Measurements from ENCODE around the gene POU2AF3. TPM values are rescaled to one million over a fixed set of nuclear protein-coding genes. Genes with fewer than 3 reads are reported as not detected.

POU2AF3 gene
- total and polyA plus RNA-seq, 8 donors: 1.1 to 15.7 (median 2.2) TPM

- intact Hi-C loops (cut with DNase I): no loop called here
- no peak for FAIRE-seq
- Histone ChIP-seq H3K27me3 (no peaks in the 10 kb centered on the region), H3K4me3 (no peak overlapping the region), H3K4me1 (peaks cover 46 to 65% (median 53%) of the 10 kb centered on the region in 3 donors), H3K9me3 (no peaks in the 10 kb centered on the region), H3K27ac (peak overlapping the region; percentile 39 to 74 (median 64)), H3K36me3 (no peaks in the 10 kb centered on the region)
- 14 to 15% methylated on average over 9 of the region's 9 CpGs for WGBS, 2 donors
- peak in 5 of 6 donors; percentile 59 to 83 (median 74) for DNase-seq
- TF ChIP-seq CTCF (IDR thresholded peaks at IDR 0.05): no peak
- ATAC-seq: peak; percentile 72 to 86 (median 84)
Observed at GRCh38 chr11:111334532-111335502, 36.5 kb downstream of the POU2AF3 start.

GRCh38 chr11:111335549-111335948 is 37.2 kb downstream of the POU2AF3 start:
- Histone ChIP-seq H3K4me3 (no peak overlapping the region), H3K9me3 (no peaks in the 10 kb centered on the region), H3K27ac (peak overlapping the region; percentile 39 to 74 (median 64)), H3K27me3 (no peaks in the 10 kb centered on the region), H3K4me1 (peaks cover 39 to 59% (median 46%) of the 10 kb centered on the region in 3 donors), H3K36me3 (no peaks in the 10 kb centered on the region)
- DNase-seq: no peak
- intact Hi-C loops (cut with DNase I): no loop called here
- no peak for TF ChIP-seq CTCF (IDR thresholded peaks at IDR 0.05)
- FAIRE-seq: no peak
- peak in 2 of 4 donors; percentile 11 to 13 for ATAC-seq
- whole genome bisulfite sequencing, 2 donors: 46 to 55% methylated on average over 6 of the region's 6 CpGs

GRCh38 chr11:111336062-111336461 is 37.7 kb downstream of the POU2AF3 start:
- no peak for ATAC-seq
- WGBS, 2 donors: 83 to 86% methylated on average over 4 of the region's 4 CpGs
- FAIRE-seq: no peak
- H3K4me3 ChIP-seq: no peak overlapping the region
- DNase-seq: no peak
- no peaks in the 10 kb centered on the region for H3K36me3 ChIP-seq
- H3K27me3 ChIP-seq: no peaks in the 10 kb centered on the region
- H3K9me3 ChIP-seq: no peaks in the 10 kb centered on the region
- intact Hi-C loops (cut with DNase I): no loop called here
- peak overlapping the region in 2 of 4 donors; percentile 70 to 74 for H3K27ac ChIP-seq
- H3K4me1 ChIP-seq: peaks cover 37 to 56% (median 43%) of the 10 kb centered on the region in 3 donors
- no peak for TF ChIP-seq CTCF (IDR thresholded peaks at IDR 0.05)

- no peak for TF ChIP-seq CTCF (IDR thresholded peaks at IDR 0.05)
- WGBS, 2 donors: 81% methylated on average over 2 of the region's 2 CpGs
- no peak for DNase-seq
- FAIRE-seq: no peak
- Histone ChIP-seq H3K4me1 (peaks cover 37 to 58% (median 41%) of the 10 kb centered on the region in 3 donors), H3K27ac (peak overlapping the region in 1 of 4 donors; percentile 2), H3K36me3 (no peaks in the 10 kb centered on the region), H3K9me3 (no peaks in the 10 kb centered on the region), H3K4me3 (no peak overlapping the region), H3K27me3 (no peaks in the 10 kb centered on the region)
- no peak for ATAC-seq
- intact Hi-C loops (cut with DNase I): no loop called here
Observed at GRCh38 chr11:111336582-111337256, 38.4 kb downstream of the POU2AF3 start.
